Measurements from ENCODE around the gene DDAH2.

Gene DDAH2

GRCh38 chr6:31760790-31761189 lies 31.7 kb upstream of the DDAH2 start:
- DNase-seq, result no peak

GRCh38 chr6:31758281-31758680 lies 29.2 kb upstream of the DDAH2 start:
- DNase-seq, result no peak

- DNase-seq, result no peak
Measured at GRCh38 chr6:31752739-31753319, 23.7 kb upstream of the DDAH2 start.

GRCh38 chr6:31750411-31751022 lies 21.4 kb upstream of the DDAH2 start:
- no peak for DNase-seq

GRCh38 chr6:31749301-31750036 lies 20.4 kb upstream of the DDAH2 start:
- DNase-seq, result no peak

- DNase-seq, result no peak
Measured at GRCh38 chr6:31744422-31744821, 15.3 kb upstream of the DDAH2 start.

GRCh38 chr6:31742894-31743293 lies 13.8 kb upstream of the DDAH2 start:
- DNase-seq, result no peak

- DNase-seq, result no peak
Measured at GRCh38 chr6:31741815-31742214, 12.7 kb upstream of the DDAH2 start.

GRCh38 chr6:31740397-31741223 lies 11.5 kb upstream of the DDAH2 start:
- DNase-seq, result no peak

GRCh38 chr6:31739639-31740396 lies 10.7 kb upstream of the DDAH2 start, which contains the start of gene MSH5:
MSH5 (plus strand) TSS chr6:31740005; CDS start chr6:31740467, 462 bp downstream.
- peak; percentile 99 for DNase-seq

GRCh38 chr6:31737991-31738979 lies 9.2 kb upstream of the DDAH2 start:
- peak; percentile 54 for DNase-seq

GRCh38 chr6:31737315-31737990 lies 8.4 kb upstream of the DDAH2 start:
- DNase-seq, result peak; percentile 59

- peak; percentile 33 for DNase-seq
Measured at GRCh38 chr6:31736768-31737314, 7.7 kb upstream of the DDAH2 start.

- peak; percentile 72 for DNase-seq
Measured at GRCh38 chr6:31736021-31736767, 7.1 kb upstream of the DDAH2 start, which contains the start of gene CLIC1. CLIC1 (minus strand) TSS chr6:31736530; CDS start chr6:31736300, 230 bp downstream.

- DNase-seq, result peak; percentile 59
Measured at GRCh38 chr6:31734821-31735406, 5.8 kb upstream of the DDAH2 start.

GRCh38 chr6:31734247-31734820 lies 5.2 kb upstream of the DDAH2 start:
- no peak for DNase-seq

- no peak for DNase-seq
Measured at GRCh38 chr6:31733734-31734133, 4.6 kb upstream of the DDAH2 start.

- no peak for DNase-seq
Measured at GRCh38 chr6:31732029-31732428, 2.9 kb upstream of the DDAH2 start.
